ENCODE results near the gene RASGRP3. TPM values are rescaled to one million over a fixed set of nuclear protein-coding genes. Genes with fewer than 3 reads are reported as not detected.

RASGRP3 gene
- total RNA-seq, 1 experiment from 2014 or later, result 0.34 TPM

DNA sequence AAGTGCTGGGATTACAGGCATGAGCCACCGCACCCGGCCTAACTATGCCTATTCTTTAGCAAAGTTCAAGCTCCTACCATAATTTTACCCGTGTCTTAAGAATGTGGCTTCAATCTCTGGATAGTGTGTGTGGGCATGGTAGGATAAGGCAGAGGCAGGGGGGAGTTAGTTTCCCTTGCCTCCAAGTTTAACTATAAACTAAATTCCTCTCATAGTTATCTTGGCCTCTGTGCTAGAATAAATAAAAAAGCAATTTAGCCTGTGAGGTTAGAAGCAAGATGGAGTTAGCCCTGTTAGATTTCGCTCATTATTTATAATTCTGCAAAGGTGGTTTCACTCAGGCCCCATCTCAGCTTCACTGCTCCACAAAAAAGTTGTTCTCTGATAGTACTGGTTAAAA is 129.7 kb downstream of the RASGRP3 start:
- intact Hi-C loops (cut with micrococcal nuclease; ENCODE audit: unreplicated experiment), result no loop called here
- no peak for DNase-seq (ENCODE audit: low spot score)
- Histone ChIP-seq H3K27ac (ENCODE audit: low read depth, low read length, poor library complexity, severe bottlenecking) (no peak overlapping the region), H3K9me3 (ENCODE audit: low read depth, low read length, poor library complexity, severe bottlenecking) (no peaks in the 10 kb centered on the region), H3K27me3 (replicated peaks; ENCODE audit: insufficient read depth, low read depth, low read length, poor library complexity) (no peaks in the 10 kb centered on the region), H3K4me3 (ENCODE audit: low read depth, low read length, poor library complexity, severe bottlenecking) (no peak overlapping the region), H3K36me3 (ENCODE audit: insufficient read depth, low read length, poor library complexity, severe bottlenecking) (no peaks in the 10 kb centered on the region), H3K4me1 (ENCODE audit: insufficient read depth, low read length, poor library complexity, severe bottlenecking) (no peaks in the 10 kb centered on the region)
- CTCF ChIA-PET, result no interaction called here
- no TSS peak for BruUV-seq (replicated peaks)
- TF ChIP-seq, protein P1, sequence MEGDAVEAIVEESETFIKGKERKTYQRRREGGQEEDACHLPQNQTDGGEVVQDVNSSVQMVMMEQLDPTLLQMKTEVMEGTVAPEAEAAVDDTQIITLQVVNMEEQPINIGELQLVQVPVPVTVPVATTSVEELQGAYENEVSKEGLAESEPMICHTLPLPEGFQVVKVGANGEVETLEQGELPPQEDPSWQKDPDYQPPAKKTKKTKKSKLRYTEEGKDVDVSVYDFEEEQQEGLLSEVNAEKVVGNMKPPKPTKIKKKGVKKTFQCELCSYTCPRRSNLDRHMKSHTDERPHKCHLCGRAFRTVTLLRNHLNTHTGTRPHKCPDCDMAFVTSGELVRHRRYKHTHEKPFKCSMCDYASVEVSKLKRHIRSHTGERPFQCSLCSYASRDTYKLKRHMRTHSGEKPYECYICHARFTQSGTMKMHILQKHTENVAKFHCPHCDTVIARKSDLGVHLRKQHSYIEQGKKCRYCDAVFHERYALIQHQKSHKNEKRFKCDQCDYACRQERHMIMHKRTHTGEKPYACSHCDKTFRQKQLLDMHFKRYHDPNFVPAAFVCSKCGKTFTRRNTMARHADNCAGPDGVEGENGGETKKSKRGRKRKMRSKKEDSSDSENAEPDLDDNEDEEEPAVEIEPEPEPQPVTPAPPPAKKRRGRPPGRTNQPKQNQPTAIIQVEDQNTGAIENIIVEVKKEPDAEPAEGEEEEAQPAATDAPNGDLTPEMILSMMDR (conservative IDR thresholded peaks at IDR 0.05; ENCODE audit: low read depth, low read length), result no peak
- TF ChIP-seq EZH2 (IDR thresholded peaks at IDR 0.05; ENCODE audit: borderline replicate concordance, low read depth, low read length, poor library complexity, severe bottlenecking), result no peak
- POLR2A ChIA-PET (ENCODE audit: low non-redundant PET), result no interaction called here

DNA sequence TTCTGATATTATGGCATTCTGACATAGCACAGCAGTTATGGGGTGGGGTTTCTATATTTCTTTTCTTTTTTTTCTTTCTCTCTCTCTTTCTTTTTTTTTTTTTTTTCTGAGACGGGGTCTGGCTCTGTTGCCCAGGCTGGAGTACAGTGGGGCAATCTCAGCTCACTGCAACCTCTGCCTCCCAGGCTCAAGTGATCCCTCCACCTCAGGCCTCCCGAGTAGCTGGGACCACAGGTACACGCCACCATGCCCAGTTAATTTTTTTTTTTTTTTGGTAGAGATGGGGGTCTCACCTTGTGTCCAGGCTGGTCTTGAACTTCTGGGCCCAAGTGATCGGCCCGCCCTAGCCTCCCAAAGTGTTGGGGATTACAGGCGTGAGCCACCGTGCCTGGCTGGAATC is 130.2 kb downstream of the RASGRP3 start:
- Histone ChIP-seq H3K36me3 (ENCODE audit: insufficient read depth, low read length, poor library complexity, severe bottlenecking) (no peaks in the 10 kb centered on the region), H3K27me3 (replicated peaks; ENCODE audit: insufficient read depth, low read depth, low read length, poor library complexity) (no peaks in the 10 kb centered on the region), H3K4me1 (ENCODE audit: insufficient read depth, low read length, poor library complexity, severe bottlenecking) (no peaks in the 10 kb centered on the region), H3K4me3 (ENCODE audit: low read depth, low read length, poor library complexity, severe bottlenecking) (no peak overlapping the region), H3K9me3 (ENCODE audit: low read depth, low read length, poor library complexity, severe bottlenecking) (no peaks in the 10 kb centered on the region), H3K27ac (ENCODE audit: low read depth, low read length, poor library complexity, severe bottlenecking) (no peak overlapping the region)
- CTCF ChIA-PET, result no interaction called here
- intact Hi-C loops (cut with micrococcal nuclease; ENCODE audit: unreplicated experiment), result no loop called here
- no TSS peak for BruUV-seq (replicated peaks)
- DNase-seq (ENCODE audit: low spot score), result no peak
- TF ChIP-seq, protein P1 (conservative IDR thresholded peaks at IDR 0.05; ENCODE audit: low read depth, low read length), result no peak
- TF ChIP-seq EZH2 (IDR thresholded peaks at IDR 0.05; ENCODE audit: borderline replicate concordance, low read depth, low read length, poor library complexity, severe bottlenecking), result no peak
- POLR2A ChIA-PET (ENCODE audit: low non-redundant PET), result no interaction called here

DNA sequence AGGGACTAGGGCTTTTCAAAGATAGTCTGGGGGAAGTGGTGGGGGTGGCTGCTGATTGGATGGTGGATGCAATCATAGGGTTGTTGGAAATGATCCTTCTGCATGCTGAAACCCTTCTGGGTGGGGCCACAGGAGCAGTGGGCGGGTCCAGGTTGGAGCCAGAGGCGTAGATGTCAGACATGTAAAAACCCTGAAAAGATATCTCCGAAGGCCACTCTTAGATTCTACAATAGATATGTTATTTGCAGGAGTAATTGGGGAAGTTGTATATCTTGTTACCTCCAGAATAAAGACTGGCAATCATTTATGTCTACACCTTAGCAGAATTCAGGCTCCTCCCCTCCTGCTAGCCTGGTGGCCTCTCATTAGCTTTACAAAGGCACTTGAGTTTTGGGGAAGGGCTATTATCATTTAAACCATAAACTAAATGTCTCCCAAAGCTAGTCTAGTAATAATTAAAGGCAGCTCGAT is 130.8 kb downstream of the RASGRP3 start:
- Histone ChIP-seq H3K27me3 (replicated peaks; ENCODE audit: insufficient read depth, low read depth, low read length, poor library complexity) (no peaks in the 10 kb centered on the region), H3K27ac (ENCODE audit: low read depth, low read length, poor library complexity, severe bottlenecking) (no peak overlapping the region), H3K4me1 (ENCODE audit: insufficient read depth, low read length, poor library complexity, severe bottlenecking) (no peaks in the 10 kb centered on the region), H3K4me3 (ENCODE audit: low read depth, low read length, poor library complexity, severe bottlenecking) (no peak overlapping the region), H3K36me3 (ENCODE audit: insufficient read depth, low read length, poor library complexity, severe bottlenecking) (no peaks in the 10 kb centered on the region), H3K9me3 (ENCODE audit: low read depth, low read length, poor library complexity, severe bottlenecking) (no peaks in the 10 kb centered on the region)
- intact Hi-C loops (cut with micrococcal nuclease; ENCODE audit: unreplicated experiment), result no loop called here
- CTCF ChIA-PET, result no interaction called here
- no TSS peak for BruUV-seq (replicated peaks)
- POLR2A ChIA-PET (ENCODE audit: low non-redundant PET), result no interaction called here
- DNase-seq (ENCODE audit: low spot score), result no peak
- no peak for TF ChIP-seq EZH2 (IDR thresholded peaks at IDR 0.05; ENCODE audit: borderline replicate concordance, low read depth, low read length, poor library complexity, severe bottlenecking)

DNA sequence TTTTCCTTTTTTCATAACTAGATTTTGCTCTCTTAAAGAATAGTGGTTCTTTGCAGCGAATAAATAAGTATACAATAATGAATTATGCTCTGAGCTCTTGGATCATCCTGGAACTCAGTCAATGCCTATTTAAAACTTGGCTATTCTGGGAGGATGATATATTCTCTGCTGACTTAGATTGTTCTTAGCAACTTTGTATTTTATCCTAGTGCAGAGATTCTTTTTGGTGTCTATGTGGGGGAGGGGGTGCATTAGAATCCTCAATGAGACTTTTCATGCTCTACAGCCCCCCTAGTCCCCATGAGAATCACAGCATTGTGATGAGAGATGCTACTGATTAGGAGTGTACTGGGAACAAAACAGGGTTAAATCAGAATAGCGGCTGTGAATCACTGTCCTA is 131.5 kb downstream of the RASGRP3 start:
- Histone ChIP-seq H3K36me3 (ENCODE audit: insufficient read depth, low read length, poor library complexity, severe bottlenecking) (no peaks in the 10 kb centered on the region), H3K27me3 (replicated peaks; ENCODE audit: insufficient read depth, low read depth, low read length, poor library complexity) (no peaks in the 10 kb centered on the region), H3K4me1 (ENCODE audit: insufficient read depth, low read length, poor library complexity, severe bottlenecking) (no peaks in the 10 kb centered on the region), H3K27ac (ENCODE audit: low read depth, low read length, poor library complexity, severe bottlenecking) (no peak overlapping the region), H3K4me3 (ENCODE audit: low read depth, low read length, poor library complexity, severe bottlenecking) (no peak overlapping the region), H3K9me3 (ENCODE audit: low read depth, low read length, poor library complexity, severe bottlenecking) (no peaks in the 10 kb centered on the region)
- ChIA-PET POLR2A (ENCODE audit: low non-redundant PET) (no interaction called here), CTCF (no interaction called here)
- BruUV-seq (replicated peaks), result no TSS peak
- no peak for DNase-seq (ENCODE audit: low spot score)
- intact Hi-C loops (cut with micrococcal nuclease; ENCODE audit: unreplicated experiment), result no loop called here
- TF ChIP-seq, protein P1 (conservative IDR thresholded peaks at IDR 0.05; ENCODE audit: low read depth, low read length), result no peak
- no peak for TF ChIP-seq EZH2 (IDR thresholded peaks at IDR 0.05; ENCODE audit: borderline replicate concordance, low read depth, low read length, poor library complexity, severe bottlenecking)
